HepG2 (cell line): ENCODE data around the gene NUDT9. TPM values are rescaled to one million over a fixed set of nuclear protein-coding genes. Genes with fewer than 3 reads are reported as not detected.

ENCODE experiments used
- CBX5 ChIP-seq: sonication (generic); formaldehyde crosslinking; IDR thresholded peaks from 2 replicates; pipeline ENCODE4 v1.4.0; 2020; ENCODE audit warnings: missing genetic modification reagents, borderline replicate concordance
- CEBPB ChIP-seq: IDR thresholded peaks from 2 replicates; pipeline ENCODE4 v1.6.1; 2011; ENCODE audit warnings: low read depth, low read length, improper control_type of control experiment, borderline replicate concordance
- CHD2 ChIP-seq: IDR thresholded peaks from 2 replicates; pipeline ENCODE4 v1.6.1; 2011; ENCODE audit warnings: low read depth, low read length, improper control_type of control experiment
- CSRNP2 ChIP-seq: sonication (generic); formaldehyde crosslinking; conservative IDR thresholded peaks from 2 replicates; pipeline ENCODE4 v1.8.0; 2022; ENCODE audit warnings: low read depth, missing genetic modification reagents
- GABPA ChIP-seq, 2 experiments: IDR thresholded peaks; 2 replicates each; pipeline ENCODE4 v1.6.1; 2011 to 2016; ENCODE audit warnings: low read depth in 2 of 2, low read length in 1 of 2, missing biosample characterization in 1 of 2, missing genetic modification characterization in 1 of 2
- GTF3A ChIP-seq: sonication (generic); formaldehyde crosslinking; conservative IDR thresholded peaks from 2 replicates; pipeline ENCODE4 v1.4.0; 2020; ENCODE audit warnings: mild to moderate bottlenecking, missing genetic modification reagents
- HMG20B ChIP-seq: conservative IDR thresholded peaks from 2 replicates; pipeline ENCODE4 v1.6.1; 2016; ENCODE audit warnings: missing genetic modification reagents, missing compliant biosample characterization
- HOXD1 ChIP-seq: sonication (generic); formaldehyde crosslinking; IDR thresholded peaks from 2 replicates; pipeline ENCODE4 v1.5.0; 2020; ENCODE audit warnings: missing genetic modification reagents
- KLF16 ChIP-seq, 2 experiments: sonication (generic) in 1 of 2; formaldehyde crosslinking in 1 of 2; IDR thresholded peaks; 2 replicates each; pipeline versions ENCODE4 v1.6.1 to v1.8.0; 2016 to 2023; ENCODE audit warnings: missing genetic modification reagents in 2 of 2, missing compliant biosample characterization in 1 of 2
- MEIS2 ChIP-seq: sonication (generic); formaldehyde crosslinking; IDR thresholded peaks from 2 replicates; pipeline ENCODE4 v1.9.0; 2021; ENCODE audit warnings: mild to moderate bottlenecking, missing genetic modification reagents
- POLR2AphosphoS2 ChIP-seq: IDR thresholded peaks from 2 replicates; pipeline ENCODE4 v1.6.1; 2011; ENCODE audit warnings: low read depth, low read length, improper control_type of control experiment
- SALL1 ChIP-seq: sonication (generic); formaldehyde crosslinking; IDR thresholded peaks from 2 replicates; pipeline ENCODE4 v1.8.0; 2022; ENCODE audit warnings: mild to moderate bottlenecking, missing genetic modification reagents
- SOX6 ChIP-seq, 2 experiments: fragments of 450-650 bp in 1 of 2; sonication (generic) in 1 of 2; formaldehyde crosslinking in 1 of 2; IDR thresholded peaks; 2 replicates each; pipeline versions ENCODE4 v1.4.0 to v1.6.1; 2017 to 2020; ENCODE audit warnings: antibody characterized with exemption in 1 of 2, mild to moderate bottlenecking in 1 of 2, missing genetic modification reagents in 1 of 2
- SSRP1 ChIP-seq: IDR thresholded peaks from 2 replicates; pipeline ENCODE4 v1.6.1; 2016; ENCODE audit warnings: control low read depth
- XBP1 ChIP-seq: sonication (generic); formaldehyde crosslinking; IDR thresholded peaks from 2 replicates; pipeline ENCODE4 v1.5.0; 2020; ENCODE audit warnings: missing genetic modification reagents
- ZFP82 ChIP-seq: sonication (generic); formaldehyde crosslinking; IDR thresholded peaks from 2 replicates; pipeline ENCODE4 v1.5.1; 2020; ENCODE audit warnings: mild to moderate bottlenecking, missing genetic modification reagents, borderline replicate concordance
- ZKSCAN8 ChIP-seq: IDR thresholded peaks from 2 replicates; pipeline ENCODE4 v1.6.1; 2016; ENCODE audit warnings: borderline replicate concordance, missing genetic modification reagents, missing compliant biosample characterization
- ZMYM3 ChIP-seq: sonication (generic); formaldehyde crosslinking; IDR thresholded peaks from 2 replicates; pipeline ENCODE4 v1.5.1; 2020; ENCODE audit warnings: mild to moderate bottlenecking, missing genetic modification reagents
- ZNF446 ChIP-seq: sonication (generic); formaldehyde crosslinking; IDR thresholded peaks from 2 replicates; pipeline ENCODE4 v1.5.0; 2020; ENCODE audit warnings: mild to moderate bottlenecking, missing genetic modification reagents
- ZNF644 ChIP-seq: IDR thresholded peaks from 2 replicates; pipeline ENCODE4 v1.6.1; 2016; ENCODE audit warnings: low read depth
- ZNF670 ChIP-seq: sonication (generic); formaldehyde crosslinking; IDR thresholded peaks from 2 replicates; pipeline ENCODE4 v1.8.0; 2022; ENCODE audit warnings: mild to moderate bottlenecking, missing genetic modification reagents, borderline replicate concordance
- ZNF7 ChIP-seq: IDR thresholded peaks from 2 replicates; pipeline ENCODE4 v1.6.1; 2016; ENCODE audit warnings: missing biosample characterization, missing genetic modification reagents
- ZNF720 ChIP-seq: sonication (generic); formaldehyde crosslinking; IDR thresholded peaks from 2 replicates; pipeline ENCODE4 v1.4.0; 2020; ENCODE audit warnings: missing genetic modification reagents
- ZNF780A ChIP-seq: sonication (generic); formaldehyde crosslinking; IDR thresholded peaks from 2 replicates; pipeline ENCODE4 v1.8.0; 2022; ENCODE audit warnings: mild to moderate bottlenecking, missing genetic modification reagents, moderate library complexity
- polyA plus RNA-seq, 8 experiments: library from polyadenylated mRNA; depleted of rRNA in 3 of 8; stranded (reverse) in 7 of 8; unstranded in 1 of 8; fragments of >200 nt; fragmentation: Illumina TruSeq in 4 of 8; extraction: Trizol in 4 of 8; gene quantifications; 2 replicates each; pipeline versions ENCODE4 v1.2.1 to v1.2.3, GENCODE V29; 2011 to 2016; ENCODE audit warnings: low read depth in 4 of 8, missing spikeins in 1 of 8, mixed read lengths in 1 of 8; ENCODE audit not compliant: insufficient read depth in 1 of 8
- total RNA-seq, 5 experiments: library from RNA; depleted of rRNA; stranded (reverse); fragments of >200 nt; fragmentation: Illumina TruSeq; extraction: Trizol; gene quantifications; 2 replicates each; pipeline ENCODE4 v1.2.3, GENCODE V29; 2016; ENCODE audit warnings: low read depth in 1 of 5
- TF ChIP-seq, protein P1 (sequence below): IDR thresholded peaks from 2 replicates; pipeline ENCODE4 v1.4.0; 2020; ENCODE audit warnings: mild to moderate bottlenecking, missing genetic modification reagents
- TF ChIP-seq, protein P2 (sequence below): sonication (generic); formaldehyde crosslinking; IDR thresholded peaks from 2 replicates; pipeline ENCODE4 v1.8.0; 2022; ENCODE audit warnings: mild to moderate bottlenecking, missing genetic modification reagents; ENCODE audit not compliant: insufficient replicate concordance

NUDT9 gene
- total and polyA plus RNA-seq, 2 of the 13 experiments (the other 11 are each of a cell fraction or from before 2014, with no cell fraction given): 10.4 to 12.3 TPM

DNA sequence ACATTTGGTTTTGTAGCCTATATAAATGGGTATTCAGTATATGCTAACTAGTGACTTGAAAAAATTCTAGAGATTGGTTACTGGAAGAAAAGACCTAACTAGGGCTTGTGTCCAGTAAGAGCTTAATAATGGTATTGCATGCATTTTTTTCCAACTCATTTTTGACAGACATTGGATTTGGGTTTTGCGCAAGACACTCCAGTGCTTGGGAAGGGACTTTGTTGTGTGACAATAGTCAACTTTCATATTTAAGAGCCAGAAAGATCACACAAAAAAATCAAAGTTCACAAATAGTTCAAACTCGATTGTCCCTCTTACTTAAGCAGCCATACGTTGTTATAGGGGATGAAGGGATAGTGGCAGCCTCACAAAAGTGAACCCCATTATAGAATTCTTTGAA, 30.2 kb upstream of the NUDT9 start (continued):
- TF ChIP-seq ZNF780A (CRISPR knock-in tag): no peak
- no peak for TF ChIP-seq POLR2AphosphoS2
- TF ChIP-seq GTF3A: no peak
- TF ChIP-seq CBX5 (CRISPR knock-in tag): no peak
- no peak for TF ChIP-seq MEIS2 (CRISPR knock-in tag)
- no peak for TF ChIP-seq SSRP1 (CRISPR knock-in tag)
- peak; percentile 33; the same call in 1 of the 2 replicates for TF ChIP-seq SALL1
- TF ChIP-seq ZNF446: no peak
- peak; percentile 21; the same call in 1 of the 2 replicates for TF ChIP-seq ZNF670 (CRISPR knock-in tag)
- no peak for TF ChIP-seq KLF16 (CRISPR knock-in tag; IDR thresholded peaks at IDR 0.05)
- TF ChIP-seq XBP1 (CRISPR knock-in tag): no peak
- TF ChIP-seq ZMYM3 (CRISPR knock-in tag): no peak
- TF ChIP-seq HOXD1 (CRISPR knock-in tag): no peak
- TF ChIP-seq GABPA (IDR thresholded peaks at IDR 0.05; ENCODE audit: low read depth, low read length): no peak
- TF ChIP-seq GABPA (CRISPR knock-in tag; IDR thresholded peaks at IDR 0.05; ENCODE audit: low read depth): no peak
- TF ChIP-seq HMG20B (CRISPR knock-in tag): no peak
- TF ChIP-seq ZFP82 (CRISPR knock-in tag): no peak
- no peak for TF ChIP-seq SOX6 (IDR thresholded peaks at IDR 0.05)
- peak; percentile 11; the same call in 1 of the 2 replicates for TF ChIP-seq SOX6 (CRISPR knock-in tag; IDR thresholded peaks at IDR 0.05)
- no peak for TF ChIP-seq ZNF720
- no peak for TF ChIP-seq CSRNP2 (CRISPR knock-in tag)
- TF ChIP-seq ZNF7: no peak
- TF ChIP-seq, protein P1, sequence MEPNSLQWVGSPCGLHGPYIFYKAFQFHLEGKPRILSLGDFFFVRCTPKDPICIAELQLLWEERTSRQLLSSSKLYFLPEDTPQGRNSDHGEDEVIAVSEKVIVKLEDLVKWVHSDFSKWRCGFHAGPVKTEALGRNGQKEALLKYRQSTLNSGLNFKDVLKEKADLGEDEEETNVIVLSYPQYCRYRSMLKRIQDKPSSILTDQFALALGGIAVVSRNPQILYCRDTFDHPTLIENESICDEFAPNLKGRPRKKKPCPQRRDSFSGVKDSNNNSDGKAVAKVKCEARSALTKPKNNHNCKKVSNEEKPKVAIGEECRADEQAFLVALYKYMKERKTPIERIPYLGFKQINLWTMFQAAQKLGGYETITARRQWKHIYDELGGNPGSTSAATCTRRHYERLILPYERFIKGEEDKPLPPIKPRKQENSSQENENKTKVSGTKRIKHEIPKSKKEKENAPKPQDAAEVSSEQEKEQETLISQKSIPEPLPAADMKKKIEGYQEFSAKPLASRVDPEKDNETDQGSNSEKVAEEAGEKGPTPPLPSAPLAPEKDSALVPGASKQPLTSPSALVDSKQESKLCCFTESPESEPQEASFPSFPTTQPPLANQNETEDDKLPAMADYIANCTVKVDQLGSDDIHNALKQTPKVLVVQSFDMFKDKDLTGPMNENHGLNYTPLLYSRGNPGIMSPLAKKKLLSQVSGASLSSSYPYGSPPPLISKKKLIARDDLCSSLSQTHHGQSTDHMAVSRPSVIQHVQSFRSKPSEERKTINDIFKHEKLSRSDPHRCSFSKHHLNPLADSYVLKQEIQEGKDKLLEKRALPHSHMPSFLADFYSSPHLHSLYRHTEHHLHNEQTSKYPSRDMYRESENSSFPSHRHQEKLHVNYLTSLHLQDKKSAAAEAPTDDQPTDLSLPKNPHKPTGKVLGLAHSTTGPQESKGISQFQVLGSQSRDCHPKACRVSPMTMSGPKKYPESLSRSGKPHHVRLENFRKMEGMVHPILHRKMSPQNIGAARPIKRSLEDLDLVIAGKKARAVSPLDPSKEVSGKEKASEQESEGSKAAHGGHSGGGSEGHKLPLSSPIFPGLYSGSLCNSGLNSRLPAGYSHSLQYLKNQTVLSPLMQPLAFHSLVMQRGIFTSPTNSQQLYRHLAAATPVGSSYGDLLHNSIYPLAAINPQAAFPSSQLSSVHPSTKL (CRISPR knock-in tag): peak; percentile 37; the same call in 1 of the 2 replicates
- 0 out of 2 replicates have a peak, but pooled peaks have one; percentile 61 for TF ChIP-seq ZNF644 (CRISPR knock-in tag)
- peak; percentile 84 for TF ChIP-seq CEBPB
- peak; percentile 95 for TF ChIP-seq ZKSCAN8 (CRISPR knock-in tag)
- TF ChIP-seq, protein P2, sequence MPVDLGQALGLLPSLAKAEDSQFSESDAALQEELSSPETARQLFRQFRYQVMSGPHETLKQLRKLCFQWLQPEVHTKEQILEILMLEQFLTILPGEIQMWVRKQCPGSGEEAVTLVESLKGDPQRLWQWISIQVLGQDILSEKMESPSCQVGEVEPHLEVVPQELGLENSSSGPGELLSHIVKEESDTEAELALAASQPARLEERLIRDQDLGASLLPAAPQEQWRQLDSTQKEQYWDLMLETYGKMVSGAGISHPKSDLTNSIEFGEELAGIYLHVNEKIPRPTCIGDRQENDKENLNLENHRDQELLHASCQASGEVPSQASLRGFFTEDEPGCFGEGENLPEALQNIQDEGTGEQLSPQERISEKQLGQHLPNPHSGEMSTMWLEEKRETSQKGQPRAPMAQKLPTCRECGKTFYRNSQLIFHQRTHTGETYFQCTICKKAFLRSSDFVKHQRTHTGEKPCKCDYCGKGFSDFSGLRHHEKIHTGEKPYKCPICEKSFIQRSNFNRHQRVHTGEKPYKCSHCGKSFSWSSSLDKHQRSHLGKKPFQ (CRISPR knock-in tag): no peak
- no peak for TF ChIP-seq CHD2
